Skeletal muscle cell (primary cell): Measurements from ENCODE around the gene MAP1LC3B2.
A peak's percentile ranks its signal among the peaks of the same experiment; 100 is the strongest.

Experiments
- DNase-seq: peaks from one replicate; pipeline ENCODE4 v3.0.0-alpha.2; 2010; ENCODE audit warnings: low read depth
- H3K4me3 ChIP-seq: 2 replicates; pipeline ENCODE4 v1.5.1; 2011; ENCODE audit warnings: low read depth, mild to moderate bottlenecking, control low read depth, low read length, moderate library complexity

MAP1LC3B2 gene

GRCh38 chr12:116589581-116589980, 30.4 kb downstream of the MAP1LC3B2 start:
- H3K4me3 ChIP-seq = no peak overlapping the region
- no peak for DNase-seq

- no peak for DNase-seq
Measured at GRCh38 chr12:116590561-116590960, 31.4 kb downstream of the MAP1LC3B2 start.

GRCh38 chr12:116591855-116592637, 32.9 kb downstream of the MAP1LC3B2 start:
- peak; percentile 48 for DNase-seq

More at GRCh38 chr12:116590561-116590960, 31.4 kb downstream of the MAP1LC3B2 start:
- no peak overlapping the region for H3K4me3 ChIP-seq

GRCh38 chr12:116592731-116593130, 33.5 kb downstream of the MAP1LC3B2 start:
- no peak for DNase-seq
- no peak overlapping the region for H3K4me3 ChIP-seq

More at GRCh38 chr12:116591855-116592637, 32.9 kb downstream of the MAP1LC3B2 start:
- no peak overlapping the region for H3K4me3 ChIP-seq

DNA sequence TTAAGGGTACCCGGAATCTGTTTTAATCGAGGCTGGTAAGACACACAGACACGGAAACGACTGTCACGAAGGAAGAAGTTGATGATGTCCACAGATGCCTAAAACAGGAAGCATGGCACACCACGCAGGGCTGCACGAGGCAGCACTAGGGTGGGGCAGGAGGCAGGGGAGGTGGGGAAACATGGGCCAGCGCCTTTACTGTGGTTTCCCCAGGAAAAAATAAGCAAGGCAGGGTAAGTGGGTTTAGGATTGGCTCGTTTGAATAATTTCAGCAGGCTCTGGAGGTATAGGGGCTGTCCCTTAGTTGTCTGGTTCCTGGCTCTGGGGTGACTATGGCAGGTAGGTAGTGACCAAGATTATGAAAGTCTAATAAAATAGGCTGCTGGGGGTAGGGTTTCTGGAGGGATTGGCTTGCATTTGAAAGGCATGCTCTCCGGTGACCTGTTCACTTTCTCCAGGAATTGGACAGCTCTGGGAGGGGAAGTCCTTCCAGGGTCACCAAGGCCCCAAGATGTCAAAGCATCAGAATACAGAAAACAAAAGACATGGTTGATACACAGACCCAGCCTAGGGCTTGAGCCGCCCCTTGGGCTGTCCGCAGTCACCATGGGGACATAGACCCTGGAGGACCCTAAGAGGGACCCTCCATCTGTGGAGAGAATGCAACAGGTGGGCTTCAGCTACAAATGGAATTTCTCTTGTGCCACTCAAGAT, 35.3 kb downstream of the MAP1LC3B2 start:
- no peak for DNase-seq
- H3K4me3 ChIP-seq = no peak overlapping the region

GRCh38 chr12:116595186-116595585, 36.0 kb downstream of the MAP1LC3B2 start:
- H3K4me3 ChIP-seq = no peak overlapping the region
- DNase-seq = no peak

- no peak for DNase-seq
- no peak overlapping the region for H3K4me3 ChIP-seq
Measured at GRCh38 chr12:116595672-116596071, 36.5 kb downstream of the MAP1LC3B2 start.

DNA sequence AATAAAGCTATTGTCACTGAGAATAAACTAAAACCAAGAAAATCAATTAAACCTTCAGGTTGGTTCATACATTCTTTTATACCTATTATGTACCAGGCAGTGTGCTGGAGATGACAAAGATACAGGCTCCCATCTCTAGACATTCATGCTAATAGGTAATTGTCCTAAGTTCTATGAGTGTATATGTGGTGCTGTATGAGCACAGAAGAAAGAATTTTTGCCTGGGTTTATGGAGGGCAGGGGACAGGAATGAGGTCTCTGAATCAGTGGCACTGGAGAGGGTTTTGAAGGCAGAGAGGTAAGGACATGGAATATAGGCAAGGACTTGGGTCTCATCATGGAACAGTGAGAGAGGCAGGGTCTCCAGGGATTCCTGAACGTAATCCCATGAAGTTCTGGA, 38.7 kb downstream of the MAP1LC3B2 start:
- no peak overlapping the region for H3K4me3 ChIP-seq
- no peak for DNase-seq

DNA sequence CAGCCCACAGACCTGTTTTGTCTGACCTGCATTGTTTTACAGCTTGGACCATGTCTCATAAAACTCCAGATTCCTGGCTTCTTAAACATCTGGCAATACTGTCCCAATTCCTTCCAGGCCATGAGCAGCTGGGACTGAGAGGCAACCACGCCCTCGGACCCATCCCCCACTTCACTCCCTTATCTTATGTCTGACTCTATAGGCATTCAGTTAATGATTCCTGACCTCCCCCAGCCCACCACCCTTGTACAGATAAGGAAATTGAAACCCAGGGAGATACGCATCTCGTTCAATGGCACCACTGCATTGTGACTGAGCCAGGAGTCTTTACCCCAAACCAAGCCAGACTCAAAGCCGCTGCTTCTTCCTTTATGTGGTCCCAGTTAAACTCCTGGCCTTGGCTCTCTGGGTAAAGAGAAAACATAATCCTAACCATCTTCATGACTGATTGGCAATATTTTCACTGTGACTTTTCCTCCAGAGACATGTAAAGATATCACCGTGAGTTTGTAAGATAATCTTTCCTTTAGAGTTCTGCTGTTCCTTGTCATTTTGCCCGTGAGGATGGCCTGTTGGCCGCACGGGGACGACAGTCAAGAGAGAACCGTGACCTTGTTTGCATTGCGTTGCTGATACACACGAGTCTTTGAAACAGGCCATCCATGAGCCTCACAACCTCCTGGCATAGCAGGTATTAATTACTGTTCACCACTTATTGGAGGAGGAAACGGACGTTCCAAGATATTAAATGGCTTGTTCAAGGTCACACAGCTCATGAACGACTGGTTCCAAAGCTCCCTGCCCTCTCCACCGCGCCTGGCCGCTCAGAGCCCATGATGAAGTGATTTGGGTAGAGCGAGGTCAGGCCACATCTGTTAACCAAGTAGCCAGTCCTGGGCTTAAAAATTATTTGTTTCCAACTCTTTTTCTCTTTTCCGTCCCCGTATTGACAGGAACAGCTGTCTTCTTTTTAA, 39.4 kb downstream of the MAP1LC3B2 start:
- H3K4me3 ChIP-seq = peak overlapping the region; percentile 31
- DNase-seq = no peak

DNA sequence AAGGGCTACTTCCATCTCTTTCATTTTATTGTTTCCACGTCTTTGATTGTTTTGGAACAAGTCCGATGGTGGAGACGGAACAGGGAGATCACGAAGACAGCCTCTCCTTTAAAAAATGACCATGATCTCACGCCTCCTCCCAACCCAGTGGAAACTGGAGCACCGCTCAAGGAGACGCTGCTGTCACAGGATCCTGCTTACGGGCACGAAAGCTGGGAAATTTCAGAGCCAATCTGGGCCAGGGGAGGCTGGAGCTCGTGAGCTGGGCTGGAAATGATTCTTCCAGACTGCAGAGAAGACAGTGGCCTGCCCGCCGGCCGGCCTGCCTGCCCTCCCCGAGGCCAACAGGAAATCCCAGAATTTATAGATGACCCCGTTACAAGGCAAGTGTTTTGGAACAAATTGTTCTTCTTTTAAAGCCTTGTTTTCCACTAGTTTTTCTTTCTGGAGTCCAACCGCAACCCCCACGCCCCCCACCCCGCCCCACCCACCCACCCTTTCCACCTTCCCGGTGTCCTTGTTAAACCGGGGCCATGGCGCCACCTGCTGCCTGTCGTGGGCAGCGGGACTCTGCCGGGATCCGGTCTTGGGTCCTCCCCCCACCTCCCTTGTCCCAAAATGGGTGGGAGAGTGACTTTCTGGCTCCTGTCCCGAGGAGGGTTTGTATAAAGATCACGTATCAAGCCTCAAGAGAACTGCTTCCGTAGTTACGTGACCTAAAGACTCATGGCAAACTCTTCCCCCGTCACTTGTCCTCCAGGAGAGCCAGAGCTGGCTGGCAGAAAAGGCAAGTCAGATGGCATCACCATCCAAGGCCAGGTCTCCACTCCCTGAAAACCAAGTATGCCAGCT, 40.3 kb downstream of the MAP1LC3B2 start:
- peak overlapping the region; percentile 31 for H3K4me3 ChIP-seq

GRCh38 chr12:116600959-116601918, 42.1 kb downstream of the MAP1LC3B2 start:
- DNase-seq = no peak
- H3K4me3 ChIP-seq = no peak overlapping the region

More for the DNA sequence above, 40.3 kb downstream of the MAP1LC3B2 start:
- DNase-seq = peak; percentile 72

- H3K4me3 ChIP-seq = no peak overlapping the region
- DNase-seq = no peak
Measured at GRCh38 chr12:116601933-116602810, 43.0 kb downstream of the MAP1LC3B2 start.

- no peak for DNase-seq
- H3K4me3 ChIP-seq = no peak overlapping the region
Measured at GRCh38 chr12:116603546-116604177, 44.5 kb downstream of the MAP1LC3B2 start.

DNA sequence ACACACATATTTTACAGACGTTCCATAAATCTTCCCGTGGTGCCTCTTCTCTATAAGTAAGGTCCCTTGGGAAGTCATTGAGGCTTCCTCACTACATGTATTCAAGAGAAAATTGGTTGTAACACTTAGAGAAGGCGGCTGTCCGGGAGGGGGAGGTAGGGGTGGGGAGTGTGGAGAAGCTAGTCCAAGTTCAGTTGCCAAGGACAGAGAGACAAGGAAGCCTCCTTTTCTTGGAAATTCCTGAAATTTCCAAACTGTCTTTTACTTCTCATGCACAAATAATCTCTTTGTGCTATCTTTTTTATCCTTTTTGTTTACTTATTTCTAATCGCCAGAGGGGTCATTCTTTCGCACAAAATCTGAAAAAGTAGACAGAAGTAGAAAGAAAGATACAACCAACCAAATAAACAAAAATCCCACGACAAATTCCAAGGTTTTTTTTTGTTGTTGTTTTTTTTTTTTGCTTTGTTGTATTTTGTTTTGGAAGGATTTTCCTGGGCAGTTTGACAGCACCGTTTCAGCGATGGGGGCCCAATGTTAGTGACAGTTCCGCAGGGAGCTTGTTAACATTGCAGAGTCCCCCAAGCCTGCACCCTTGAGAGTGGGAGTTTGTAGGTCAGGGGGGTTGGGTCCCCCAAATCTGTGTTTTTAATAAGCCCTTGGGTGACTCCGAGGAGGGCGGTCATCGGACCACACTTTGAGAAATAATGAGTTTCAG, 45.2 kb downstream of the MAP1LC3B2 start:
- no peak for DNase-seq
- H3K4me3 ChIP-seq = peak overlapping the region; percentile 27

DNA sequence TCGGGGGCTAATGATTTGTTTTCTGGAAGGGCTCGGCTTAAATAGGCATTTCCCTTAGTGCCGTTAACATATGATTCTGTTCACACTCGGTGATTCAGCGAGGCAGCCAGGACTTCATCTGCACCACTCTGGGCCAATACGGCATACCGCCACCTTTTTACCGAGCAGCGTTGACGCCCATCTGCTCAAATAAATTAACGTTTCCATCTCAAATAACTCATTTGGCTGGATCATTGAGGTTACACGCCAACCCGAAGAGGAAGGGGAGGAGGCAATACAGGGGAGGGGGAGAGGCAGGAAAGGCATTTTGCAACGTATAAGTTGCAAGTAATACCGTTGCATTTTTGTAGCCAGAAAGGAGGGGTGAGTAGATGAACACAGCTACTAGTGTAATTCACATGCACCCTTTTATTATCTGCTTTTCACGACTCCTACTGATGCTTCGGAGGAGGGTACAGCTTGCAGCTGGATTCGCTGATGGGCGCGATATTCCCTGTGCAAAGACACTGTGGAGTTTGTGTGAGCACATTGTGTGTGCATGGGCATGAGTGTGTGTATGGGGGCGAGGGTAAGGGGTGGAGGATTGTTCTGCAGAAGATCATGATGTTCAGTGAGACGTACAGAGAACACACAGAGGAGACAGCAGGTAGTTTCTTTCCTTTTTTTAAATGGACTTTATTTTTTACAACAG, 45.9 kb downstream of the MAP1LC3B2 start:
- H3K4me3 ChIP-seq = peak overlapping the region; percentile 27
- no peak for DNase-seq
